Hematopoietic multipotent progenitor cell (in vitro differentiated cells): ENCODE results near the gene DDX28. TPM values are rescaled to one million over a fixed set of nuclear protein-coding genes. Genes with fewer than 3 reads are reported as not detected.

Source experiments
- DNase-seq, 3 donors: peaks; one replicate each; pipeline ENCODE4 v3.0.0-alpha.2; 2011 to 2015; ENCODE audit warnings: low read depth in 2 of 3, low spot score in 2 of 3
- total RNA-seq: library from RNA; depleted of rRNA; stranded (reverse); fragments of >200 nt; gene quantifications from one replicate; pipeline ENCODE4 v1.2.3, GENCODE V29; 2012

The DDX28 gene
- 32.6 TPM for total RNA-seq

- DNase-seq, result peak; percentile 92 to 97 (median 95)
Measured at GRCh38 chr16:68022728-68023537, at the start of gene DDX28, which contains the start of gene DUS2. Gene DDX28 (minus strand): TSS chr16:68023232. CDS start chr16:68023202, 30 bp downstream. Gene DUS2 (plus strand): TSS chr16:68023284. CDS start chr16:68038024, 14,740 bp downstream.

- no peak for DNase-seq
Measured at GRCh38 chr16:68072038-68072695, 49.1 kb upstream of the DDX28 start.

GRCh38 chr16:68071518-68071901 is 48.5 kb upstream of the DDX28 start:
- DNase-seq, result no peak

GRCh38 chr16:68070806-68071517 is 47.9 kb upstream of the DDX28 start:
- DNase-seq, result no peak

- DNase-seq, result no peak
Measured at GRCh38 chr16:68070249-68070730, 47.3 kb upstream of the DDX28 start.

GRCh38 chr16:68069511-68070248 is 46.6 kb upstream of the DDX28 start:
- DNase-seq, result no peak

GRCh38 chr16:68068926-68069325 is 45.9 kb upstream of the DDX28 start:
- no peak for DNase-seq

- no peak for DNase-seq
Measured at GRCh38 chr16:68066763-68067162, 43.7 kb upstream of the DDX28 start.

- DNase-seq, result no peak
Measured at GRCh38 chr16:68065716-68066305, 42.8 kb upstream of the DDX28 start.

- peak in 2 of 3 donors; percentile 53 to 72 for DNase-seq
Measured at GRCh38 chr16:68064791-68065365, 41.8 kb upstream of the DDX28 start.

GRCh38 chr16:68062910-68063393 is 39.9 kb upstream of the DDX28 start:
- no peak for DNase-seq

- no peak for DNase-seq
Measured at GRCh38 chr16:68061396-68061795, 38.4 kb upstream of the DDX28 start.

- no peak for DNase-seq
Measured at GRCh38 chr16:68059804-68060203, 36.8 kb upstream of the DDX28 start.

GRCh38 chr16:68055395-68055794 is 32.4 kb upstream of the DDX28 start:
- no peak for DNase-seq

- DNase-seq, result no peak
Measured at GRCh38 chr16:68049449-68049848, 26.4 kb upstream of the DDX28 start.

GRCh38 chr16:68047987-68048386 is 25.0 kb upstream of the DDX28 start:
- DNase-seq, result no peak

GRCh38 chr16:68046106-68046505 is 23.1 kb upstream of the DDX28 start:
- DNase-seq, result no peak

GRCh38 chr16:68041783-68042182 is 18.8 kb upstream of the DDX28 start:
- no peak for DNase-seq

GRCh38 chr16:68040506-68041288 is 17.7 kb upstream of the DDX28 start:
- DNase-seq, result peak; percentile 82 to 89 (median 86)
